A673 (cell line): ENCODE data around the gene CALR3. TPM values are rescaled to one million over a fixed set of nuclear protein-coding genes. Genes with fewer than 3 reads are reported as not detected.

Experiments used
- BruUV-seq: library from RNA; stranded (reverse); fragments of 400-500 nt; replicated peaks from 2 replicates; lab custom pipeline; 2021; lab: Mats Ljungman, UMichigan
- CTCF ChIA-PET: fragments of 300-600 bp; sonication (Branson Sonifier 250); formaldehyde crosslinking; loops from one replicate; lab custom pipeline; 2022; ENCODE audit warnings: antibody characterized with exemption; lab: Charles Lee
- POLR2A ChIA-PET: fragments of 300-600 bp; sonication (Branson Sonifier 250); formaldehyde crosslinking; loops from one replicate; lab custom pipeline; 2022; ENCODE audit warnings: antibody characterized with exemption; ENCODE audit not compliant: low non-redundant PET; lab: Charles Lee
- DNase-seq: peaks from one replicate; pipeline ENCODE4 v3.0.0-alpha.2; 2015; ENCODE audit warnings: low spot score
- H3K27ac ChIP-seq: fragments of 200-600 bp; sonication (generic); 2 replicates; pipeline ENCODE4 v1.5.1; 2016; ENCODE audit warnings: mixed run types, low read depth, mild to moderate bottlenecking, mixed read lengths, antibody characterized with exemption, low read length; ENCODE audit not compliant: poor library complexity, severe bottlenecking
- H3K27me3 ChIP-seq: fragments of 200-600 bp; sonication (generic); replicated peaks from 2 replicates; pipeline ENCODE4 v1.6.1; 2017; ENCODE audit warnings: mixed run types, low read depth, mild to moderate bottlenecking, mixed read lengths, antibody characterized with exemption, low read length; ENCODE audit not compliant: insufficient read depth, poor library complexity
- H3K36me3 ChIP-seq: fragments of 200-600 bp; sonication (generic); 2 replicates; pipeline ENCODE4 v1.6.1; 2016; ENCODE audit warnings: mixed run types, mild to moderate bottlenecking, mixed read lengths, antibody characterized with exemption, low read length; ENCODE audit not compliant: insufficient read depth, poor library complexity, severe bottlenecking
- H3K4me1 ChIP-seq: fragments of 200-600 bp; sonication (generic); 2 replicates; pipeline ENCODE4 v1.6.1; 2017; ENCODE audit warnings: mixed run types, mild to moderate bottlenecking, mixed read lengths, antibody characterized with exemption, low read length; ENCODE audit not compliant: insufficient read depth, poor library complexity, severe bottlenecking
- H3K4me3 ChIP-seq: fragments of 200-600 bp; sonication (generic); 2 replicates; pipeline ENCODE4 v1.5.1; 2016; ENCODE audit warnings: low read depth, mixed run types, mild to moderate bottlenecking, mixed read lengths, low read length; ENCODE audit not compliant: poor library complexity, severe bottlenecking
- H3K9me3 ChIP-seq: fragments of 200-600 bp; sonication (generic); 2 replicates; pipeline ENCODE4 v1.6.1; 2016; ENCODE audit warnings: mixed run types, low read depth, mild to moderate bottlenecking, mixed read lengths, antibody characterized with exemption, low read length; ENCODE audit not compliant: poor library complexity, severe bottlenecking
- EZH2 ChIP-seq: fragments of 200-600 bp; sonication (generic); IDR thresholded peaks from 2 replicates; pipeline ENCODE4 v1.6.1; 2017; ENCODE audit warnings: borderline replicate concordance, low read depth, mild to moderate bottlenecking, mixed read lengths, antibody characterized with exemption, low read length; ENCODE audit not compliant: poor library complexity, severe bottlenecking
- intact Hi-C: fragments of 100-400 bp; cut with micrococcal nuclease; formaldehyde crosslinking; loops from one replicate; pipeline ENCODE4 v1.10.0; 2022; ENCODE audit not compliant: unreplicated experiment
- total RNA-seq: library from RNA; stranded (reverse); gene quantifications from 2 replicates; pipeline ENCODE4 v1.2.3, GENCODE V29; 2021
- TF ChIP-seq, protein P1 (sequence below): fragments of 300-800, 200-600 bp; sonication (generic); conservative IDR thresholded peaks from 2 replicates; pipeline ENCODE4 v1.5.1; 2017; ENCODE audit warnings: low read depth, mild to moderate bottlenecking, antibody characterized with exemption, low read length, moderate library complexity, mixed read lengths

Gene CALR3
- total RNA-seq, 1 experiment from 2014 or later: not detected

DNA sequence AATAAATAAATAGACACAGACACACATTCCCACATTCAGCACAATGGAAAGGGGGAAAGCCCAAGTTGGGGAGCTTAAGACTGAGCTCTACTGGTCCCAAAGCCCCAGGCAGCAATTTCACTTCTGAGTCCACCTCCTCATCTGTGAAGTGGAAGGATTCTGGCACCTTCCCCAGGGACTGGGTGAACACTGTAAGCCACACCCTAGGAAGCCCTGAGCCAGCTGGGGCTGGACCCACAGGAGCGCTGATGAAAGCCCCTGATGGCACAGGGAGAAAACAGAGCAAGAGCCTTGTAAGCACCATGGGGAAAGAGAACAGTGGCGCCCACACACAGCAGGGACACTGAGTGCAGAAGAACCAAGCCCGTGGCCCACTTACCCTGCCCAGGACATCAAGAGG, 62.0 kb downstream of the CALR3 start:
- intact Hi-C loops: no loop called here
- TF ChIP-seq, protein P1, sequence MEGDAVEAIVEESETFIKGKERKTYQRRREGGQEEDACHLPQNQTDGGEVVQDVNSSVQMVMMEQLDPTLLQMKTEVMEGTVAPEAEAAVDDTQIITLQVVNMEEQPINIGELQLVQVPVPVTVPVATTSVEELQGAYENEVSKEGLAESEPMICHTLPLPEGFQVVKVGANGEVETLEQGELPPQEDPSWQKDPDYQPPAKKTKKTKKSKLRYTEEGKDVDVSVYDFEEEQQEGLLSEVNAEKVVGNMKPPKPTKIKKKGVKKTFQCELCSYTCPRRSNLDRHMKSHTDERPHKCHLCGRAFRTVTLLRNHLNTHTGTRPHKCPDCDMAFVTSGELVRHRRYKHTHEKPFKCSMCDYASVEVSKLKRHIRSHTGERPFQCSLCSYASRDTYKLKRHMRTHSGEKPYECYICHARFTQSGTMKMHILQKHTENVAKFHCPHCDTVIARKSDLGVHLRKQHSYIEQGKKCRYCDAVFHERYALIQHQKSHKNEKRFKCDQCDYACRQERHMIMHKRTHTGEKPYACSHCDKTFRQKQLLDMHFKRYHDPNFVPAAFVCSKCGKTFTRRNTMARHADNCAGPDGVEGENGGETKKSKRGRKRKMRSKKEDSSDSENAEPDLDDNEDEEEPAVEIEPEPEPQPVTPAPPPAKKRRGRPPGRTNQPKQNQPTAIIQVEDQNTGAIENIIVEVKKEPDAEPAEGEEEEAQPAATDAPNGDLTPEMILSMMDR: no peak
- no peak for TF ChIP-seq EZH2
- Histone ChIP-seq H3K36me3 (peaks cover 31% of the 10 kb centered on the region), H3K27ac (no peak overlapping the region), H3K9me3 (no peaks in the 10 kb centered on the region), H3K4me1 (no peaks in the 10 kb centered on the region), H3K4me3 (no peak overlapping the region), H3K27me3 (no peaks in the 10 kb centered on the region)
- CTCF ChIA-PET: no interaction called here
- POLR2A ChIA-PET: no interaction called here
- BruUV-seq: no TSS peak
- no peak for DNase-seq

DNA sequence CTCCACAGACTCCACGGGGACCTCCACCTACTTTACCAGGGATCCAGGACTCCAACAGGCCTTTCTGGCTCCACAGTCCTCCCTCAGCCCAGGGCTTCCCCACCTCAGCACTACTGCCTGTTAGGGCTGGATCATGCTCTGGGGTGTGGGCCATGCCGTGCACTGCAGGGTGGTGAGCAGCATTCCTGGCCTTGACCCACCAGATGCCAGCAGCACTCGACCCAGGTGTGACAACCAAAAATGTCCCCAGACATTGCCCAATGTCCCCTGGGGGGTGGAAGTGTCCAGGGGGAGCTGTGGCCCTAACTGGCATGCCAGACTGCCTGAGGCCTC, 66.2 kb downstream of the CALR3 start:
- no TSS peak for BruUV-seq
- ChIA-PET POLR2A (no interaction called here), CTCF (no interaction called here)
- intact Hi-C loops: no loop called here
- H3K4me3 ChIP-seq: no peak overlapping the region
- H3K27ac ChIP-seq: no peak overlapping the region
- no peaks in the 10 kb centered on the region for H3K4me1 ChIP-seq
- no peaks in the 10 kb centered on the region for H3K9me3 ChIP-seq
- H3K36me3 ChIP-seq: peaks cover 38% of the 10 kb centered on the region
- TF ChIP-seq, protein P1: no peak
- TF ChIP-seq EZH2: no peak
- H3K27me3 ChIP-seq: no peaks in the 10 kb centered on the region
- DNase-seq: no peak

DNA sequence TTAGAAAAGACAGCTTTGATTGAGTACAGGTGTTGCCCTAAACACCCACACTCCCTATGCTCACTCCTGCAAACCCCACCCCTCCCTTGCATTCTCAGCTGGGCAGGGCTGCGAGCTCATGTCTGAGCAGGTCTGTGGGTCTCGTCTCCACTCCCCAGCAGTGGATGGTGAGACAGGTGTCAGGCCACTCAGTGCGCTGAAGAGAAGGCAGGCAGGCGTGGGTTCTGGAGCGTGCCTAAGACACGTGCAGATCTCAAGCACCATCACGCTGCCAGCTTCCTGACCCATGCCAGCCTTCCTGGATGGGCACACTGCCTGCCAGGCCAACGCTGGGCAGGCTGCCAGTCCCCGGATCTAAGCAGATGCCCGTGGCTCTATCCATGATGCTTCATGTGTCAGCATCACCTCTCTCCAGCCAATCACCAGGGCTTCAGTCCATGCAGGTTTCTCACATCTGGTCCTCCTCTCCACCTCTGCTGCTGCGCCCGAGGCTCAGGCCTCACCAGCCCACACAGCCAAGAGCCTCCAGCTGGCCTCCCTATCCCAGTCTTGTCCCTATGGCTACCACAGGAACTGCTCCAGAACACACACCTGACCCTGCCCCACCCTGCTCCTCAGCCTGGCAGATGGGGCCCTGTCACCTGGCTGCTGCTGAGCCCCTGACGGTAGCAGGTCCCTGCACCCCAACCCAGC, 66.8 kb downstream of the CALR3 start:
- no peak overlapping the region for H3K27ac ChIP-seq
- no TSS peak for BruUV-seq
- H3K9me3 ChIP-seq: no peaks in the 10 kb centered on the region
- POLR2A ChIA-PET: no interaction called here
- intact Hi-C loops: no loop called here
- no peak overlapping the region for H3K4me3 ChIP-seq
- no peak for TF ChIP-seq EZH2
- TF ChIP-seq, protein P1: no peak
- DNase-seq: no peak
- CTCF ChIA-PET: no interaction called here
- H3K36me3 ChIP-seq: peaks cover 37% of the 10 kb centered on the region
- H3K27me3 ChIP-seq: no peaks in the 10 kb centered on the region
- no peaks in the 10 kb centered on the region for H3K4me1 ChIP-seq

Other genes starting within 250 kb of the CALR3 start
- gene KLF2, start 171.3 kb downstream of the CALR3 start, total RNA-seq: 1.9 and 2.1 TPM in 2 replicates
- gene EPS15L1, start 24.2 kb downstream of the CALR3 start, total RNA-seq: 74.4 and 76.8 TPM in 2 replicates
- 8.3 and 9.8 TPM in 2 replicates for gene C19orf44, start 227 bp upstream of the CALR3 start, total RNA-seq
- 86.4 and 98.4 TPM in 2 replicates for gene CHERP, start 46.3 kb upstream of the CALR3 start, total RNA-seq
- gene SLC35E1, start 76.2 kb upstream of the CALR3 start, total RNA-seq: 36.3 and 37.9 TPM in 2 replicates
- 13.4 and 15.6 TPM in 2 replicates for gene MED26, start 132.0 kb upstream of the CALR3 start, total RNA-seq
- gene SMIM7, start 164.0 kb upstream of the CALR3 start, total RNA-seq: 67.0 and 82.7 TPM in 2 replicates
- gene TMEM38A, start 165.0 kb upstream of the CALR3 start, total RNA-seq: 8.3 and 8.6 TPM in 2 replicates
- 1.7 and 1.8 TPM in 2 replicates for gene NWD1, start 223.7 kb upstream of the CALR3 start, total RNA-seq